Measurements from ENCODE around the gene LRP6. TPM values are rescaled to one million over a fixed set of nuclear protein-coding genes. Genes with fewer than 3 reads are reported as not detected.

LRP6 gene
- total RNA-seq, 2 experiments from 2014 or later = 1.4 to 1.6 TPM

DNA sequence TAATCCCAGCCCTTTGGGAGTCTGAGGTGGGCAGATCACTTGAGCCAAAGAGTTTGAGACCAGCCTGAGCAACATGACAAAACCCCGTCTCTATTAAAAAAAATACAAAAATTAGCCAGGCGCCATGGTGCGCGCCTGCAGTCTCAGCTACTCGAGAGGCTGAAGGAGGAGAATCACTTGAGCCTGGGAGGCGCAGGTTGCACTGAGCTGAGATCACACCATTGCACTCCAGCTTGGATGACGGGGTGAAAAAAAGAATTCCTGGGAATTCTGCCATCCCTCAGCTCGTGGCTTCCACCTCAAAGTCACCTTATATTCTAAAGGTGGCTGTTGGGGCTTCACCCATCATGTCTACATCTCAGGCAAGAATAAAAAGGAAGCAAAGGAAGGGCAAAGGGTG, 183.2 kb downstream of the LRP6 start:
- no peak overlapping the region for H3K27ac Mint-ChIP-seq
- ChIA-PET CTCF (interaction anchor here (1.0 to 2.1 kb wide), 2 partner anchors 17 to 47 kb away, joined by 3 to 4 read pairs; no protein-coding TSS in a partner anchor), POLR2A (interaction anchor here (0.7 kb wide), 1 partner anchor 245 kb away, joined by 3 read pairs; no protein-coding TSS in a partner anchor)
- peaks cover 3% of the 10 kb centered on the region for H3K4me1 Mint-ChIP-seq
- H3K9me3 Mint-ChIP-seq = no peaks in the 10 kb centered on the region
- H3K27me3 Mint-ChIP-seq = no peaks in the 10 kb centered on the region
- peaks cover 2% of the 10 kb centered on the region for H3K36me3 Mint-ChIP-seq (ENCODE audit: low read depth)
- DNase-seq = no peak
- no peak overlapping the region for H3K4me3 Mint-ChIP-seq

DNA sequence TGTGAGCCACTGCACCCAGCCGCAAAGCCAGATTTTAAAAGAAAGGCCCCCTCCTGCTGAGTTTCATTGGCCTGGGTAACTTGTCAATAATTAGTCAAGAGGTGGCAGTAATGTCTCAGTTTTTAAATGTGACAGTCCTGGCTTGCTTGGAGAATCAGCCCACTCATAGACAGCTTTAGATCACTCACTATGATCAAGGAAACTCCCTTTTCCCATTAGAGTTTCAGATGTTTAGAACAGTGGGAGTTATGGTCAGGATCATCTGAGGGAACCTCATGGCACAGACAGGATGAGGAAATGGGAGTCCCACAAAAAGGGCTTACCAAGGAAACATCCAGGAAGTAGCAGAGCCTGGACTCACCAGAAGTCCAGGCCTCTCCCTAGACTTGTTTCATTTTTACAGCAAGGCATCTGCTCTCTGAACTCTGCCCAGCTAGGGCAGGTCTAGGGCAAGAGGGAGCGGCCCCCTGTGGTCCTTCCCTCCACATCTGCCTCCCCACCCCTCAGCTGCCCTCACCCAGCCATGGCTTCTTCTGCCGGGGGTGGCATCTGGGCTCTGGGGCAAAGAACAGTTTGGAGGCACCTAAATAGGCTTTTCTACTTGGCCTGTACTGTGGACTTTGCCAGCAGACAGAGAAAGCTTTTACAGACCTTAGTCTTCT, 184.9 kb downstream of the LRP6 start:
- Mint-ChIP-seq H3K27ac (no peak overlapping the region), H3K9me3 (no peaks in the 10 kb centered on the region), H3K4me3 (no peak overlapping the region), H3K4me1 (peaks cover 3% of the 10 kb centered on the region), H3K36me3 (ENCODE audit: low read depth) (no peaks in the 10 kb centered on the region), H3K27me3 (no peaks in the 10 kb centered on the region)
- ChIA-PET POLR2A (no interaction called here), CTCF (interaction anchor here (0.9 to 1.7 kb wide), 2 partner anchors 10 to 14 kb away, joined by 3 to 7 read pairs; no protein-coding TSS in a partner anchor)
- no peak for DNase-seq

DNA sequence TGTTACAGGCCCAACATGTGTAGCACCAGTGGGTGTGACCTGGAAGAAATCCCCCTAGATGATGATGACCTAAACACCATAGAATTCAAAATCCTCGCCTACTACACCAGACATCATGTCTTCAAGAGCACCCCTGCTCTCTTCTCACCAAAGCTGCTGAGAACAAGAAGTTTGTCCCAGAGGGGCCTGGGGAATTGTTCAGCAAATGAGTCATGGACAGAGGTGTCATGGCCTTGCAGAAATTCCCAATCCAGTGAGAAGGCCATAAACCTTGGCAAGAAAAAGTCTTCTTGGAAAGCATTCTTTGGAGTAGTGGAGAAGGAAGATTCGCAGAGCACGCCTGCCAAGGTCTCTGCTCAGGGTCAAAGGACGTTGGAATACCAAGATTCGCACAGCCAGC, 187.6 kb downstream of the LRP6 start:
- ChIA-PET POLR2A (no interaction called here), CTCF (no interaction called here)
- peaks cover 3% of the 10 kb centered on the region for H3K4me1 Mint-ChIP-seq
- DNase-seq = no peak
- no peaks in the 10 kb centered on the region for H3K27me3 Mint-ChIP-seq
- H3K4me3 Mint-ChIP-seq = no peak overlapping the region
- no peak overlapping the region for H3K27ac Mint-ChIP-seq
- H3K9me3 Mint-ChIP-seq = no peaks in the 10 kb centered on the region
- no peaks in the 10 kb centered on the region for H3K36me3 Mint-ChIP-seq (ENCODE audit: low read depth)

DNA sequence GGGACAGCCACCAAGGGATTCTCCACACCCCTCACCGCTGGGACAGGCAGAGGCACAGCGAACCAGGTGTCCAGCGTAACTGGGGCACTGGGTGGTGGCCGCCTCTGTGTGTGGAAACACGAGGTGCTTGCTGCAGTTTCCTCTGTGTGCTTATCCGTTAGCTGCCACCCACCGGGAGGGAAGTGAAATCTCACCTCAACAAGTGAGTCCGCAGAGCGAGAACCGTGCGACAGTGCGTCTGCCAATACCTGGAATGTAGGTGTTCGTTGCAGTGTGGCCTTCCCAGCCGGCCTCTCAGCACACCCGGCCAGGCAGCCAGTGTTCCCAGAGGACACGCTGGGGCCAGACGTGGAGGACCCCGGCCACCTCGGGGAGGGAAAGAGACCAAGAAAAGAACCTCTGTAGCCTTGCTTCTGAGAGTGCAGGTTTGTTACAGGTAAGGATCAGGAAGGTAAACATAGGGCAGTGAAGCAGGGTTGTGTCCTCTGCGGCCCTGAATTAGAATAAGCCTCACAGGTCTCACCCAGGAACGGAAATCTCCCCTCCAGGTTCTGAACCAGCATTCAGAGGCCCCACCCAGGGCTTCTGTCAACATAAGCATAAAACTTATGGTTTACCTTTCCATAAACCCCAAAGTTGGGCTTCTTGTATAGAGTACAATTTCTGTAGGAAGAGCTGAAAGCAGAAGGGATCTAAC, 194.6 kb downstream of the LRP6 start:
- ChIA-PET POLR2A (interaction anchor here (1.1 kb wide), 1 partner anchor 526 kb away, joined by 4 read pairs; no protein-coding TSS in a partner anchor), CTCF (interaction anchor here (0.5 to 1.6 kb wide), 7 partner anchors 9 to 1138 kb away, joined by 3 to 7 read pairs (median 4); no protein-coding TSS in a partner anchor)
- Mint-ChIP-seq H3K27me3 (no peaks in the 10 kb centered on the region), H3K27ac (peak overlapping the region; percentile 90), H3K4me3 (peak overlapping the region; percentile 81), H3K9me3 (no peaks in the 10 kb centered on the region), H3K36me3 (ENCODE audit: low read depth) (peaks cover 2% of the 10 kb centered on the region), H3K4me1 (peaks cover 36% of the 10 kb centered on the region)
- DNase-seq = peak; percentile 49

DNA sequence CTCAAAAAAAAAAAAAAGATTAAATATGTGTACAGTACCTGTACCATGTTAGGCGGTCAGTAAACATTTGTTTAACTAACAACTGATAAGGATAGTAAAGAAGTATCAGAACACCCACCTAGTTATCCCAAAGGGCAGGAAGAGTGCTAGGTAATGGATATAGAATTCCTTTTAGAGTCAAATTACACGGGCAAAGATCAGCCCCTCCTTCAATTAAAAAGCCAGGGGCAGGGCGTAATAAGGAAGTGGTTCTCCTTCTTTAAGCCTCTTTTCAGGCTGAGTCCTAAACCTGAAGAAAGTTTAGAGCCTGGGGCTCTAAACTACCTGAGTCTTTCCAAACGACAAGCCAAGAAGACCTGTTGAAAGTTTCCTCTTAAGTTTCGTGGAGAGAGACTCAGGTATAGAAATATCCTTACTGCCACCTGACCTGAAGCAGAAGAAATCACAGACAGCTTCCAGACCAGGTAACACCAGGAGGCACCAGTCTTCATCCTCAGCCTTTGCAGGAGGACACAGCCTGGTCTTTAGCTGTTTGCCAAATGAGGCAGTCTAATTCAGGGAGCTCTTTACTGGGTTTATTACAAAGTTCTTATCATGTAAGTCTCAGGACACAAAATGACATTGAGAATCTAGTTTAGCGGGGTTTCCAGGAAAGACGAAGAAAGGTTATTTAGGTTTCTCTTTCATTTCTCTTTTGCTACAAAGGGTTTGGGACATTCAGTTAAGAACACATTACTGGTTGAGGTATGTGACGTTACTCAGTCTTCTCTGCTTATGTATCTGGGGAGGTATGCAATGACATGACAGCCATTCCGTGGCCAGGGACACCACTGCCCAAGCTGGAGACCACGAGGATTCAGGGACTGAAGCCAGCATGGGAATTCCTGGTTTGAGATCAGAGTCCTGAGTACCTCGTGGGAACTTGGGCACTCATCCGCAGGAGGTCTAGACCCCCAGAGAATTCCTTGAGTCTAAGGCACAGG, 195.9 kb downstream of the LRP6 start, which contains the start of gene BCL2L14:
BCL2L14 (plus strand) TSS at position 266 of the 983 bp plus-strand sequence. CDS start 8,367 bp downstream, outside the sequence.
- Mint-ChIP-seq H3K27ac (peak within 1 kb of the TSS; percentile 90), H3K36me3 (ENCODE audit: low read depth) (peaks cover 2% of the 10 kb centered on the region), H3K4me3 (peak within 1 kb of the TSS; percentile 81), H3K27me3 (no peaks in the 10 kb centered on the region), H3K9me3 (no peaks in the 10 kb centered on the region), H3K4me1 (peaks cover 36% of the 10 kb centered on the region)
- ChIA-PET POLR2A (interaction anchor here (1.1 kb wide), 1 partner anchor 525 kb away, joined by 4 read pairs; no protein-coding TSS in a partner anchor), CTCF (interaction anchor here (0.6 to 1.6 kb wide), 3 partner anchors 10 to 630 kb away, joined by 5 to 7 read pairs (median 7); no protein-coding TSS in a partner anchor)
- peak; percentile 38 for DNase-seq

DNA sequence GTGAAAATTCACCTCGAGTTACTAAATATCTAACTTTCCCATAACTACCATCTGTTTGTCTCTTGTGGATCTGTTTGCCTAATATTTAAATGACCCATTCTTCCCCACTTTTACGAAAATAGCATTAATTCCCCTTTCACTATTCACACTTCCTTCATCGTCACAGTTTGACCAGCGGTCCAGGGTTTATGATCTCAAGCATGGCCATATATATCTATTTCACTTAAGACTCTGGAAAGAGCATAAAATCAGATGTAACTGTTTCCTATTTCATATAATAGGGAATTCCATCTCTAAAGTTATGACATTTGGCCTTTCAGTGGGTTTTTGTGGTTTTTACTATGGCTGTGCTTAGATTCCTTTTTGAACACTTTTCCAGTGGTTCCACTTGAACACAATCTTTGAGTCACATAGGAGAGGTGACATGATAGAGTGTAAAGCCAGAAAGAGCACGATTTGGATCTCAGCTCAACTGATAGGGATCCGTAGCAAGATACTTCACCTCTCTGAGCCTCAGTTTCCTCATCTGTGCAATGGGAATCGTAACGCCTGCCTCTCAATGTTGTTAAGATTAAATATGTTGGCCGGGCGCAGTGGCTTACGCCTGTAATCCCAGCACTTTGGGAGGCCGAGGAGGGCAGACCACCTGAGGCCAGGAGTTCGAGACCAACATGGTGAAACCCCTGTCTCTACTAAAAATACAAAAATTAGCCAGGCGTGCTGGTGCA, 196.9 kb downstream of the LRP6 start:
- peaks cover 2% of the 10 kb centered on the region for H3K36me3 Mint-ChIP-seq (ENCODE audit: low read depth)
- ChIA-PET CTCF (interaction anchor here (0.6 to 0.7 kb wide), 2 partner anchors 250 to 631 kb away, joined by 3 to 5 read pairs; no protein-coding TSS in a partner anchor), POLR2A (interaction anchor here (0.7 kb wide), 1 partner anchor 277 kb away, joined by 8 read pairs; no protein-coding TSS in a partner anchor)
- no peak overlapping the region for H3K4me3 Mint-ChIP-seq
- peak overlapping the region; percentile 90 for H3K27ac Mint-ChIP-seq
- no peaks in the 10 kb centered on the region for H3K27me3 Mint-ChIP-seq
- no peak for DNase-seq
- peaks cover 36% of the 10 kb centered on the region for H3K4me1 Mint-ChIP-seq
- no peaks in the 10 kb centered on the region for H3K9me3 Mint-ChIP-seq

DNA sequence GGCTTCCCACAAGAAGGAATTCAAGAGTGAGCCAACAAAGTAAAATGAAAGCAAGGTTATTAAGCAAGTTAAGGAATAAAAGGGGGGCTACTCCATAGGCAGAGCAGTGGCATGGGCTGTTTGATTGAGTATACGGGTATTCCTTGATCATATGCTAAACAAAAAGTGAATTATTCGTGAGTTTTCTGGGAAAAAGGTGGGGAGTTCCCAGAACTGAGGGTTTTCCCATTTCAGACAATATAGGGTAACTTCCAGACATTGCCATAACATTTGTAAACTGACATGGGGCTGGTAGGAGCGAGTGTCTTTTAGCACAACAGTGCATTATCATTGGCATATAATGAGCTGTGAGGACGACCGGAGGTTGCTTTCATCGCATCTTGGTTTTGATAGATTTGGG, 198.1 kb downstream of the LRP6 start:
- Mint-ChIP-seq H3K36me3 (ENCODE audit: low read depth) (peaks cover 2% of the 10 kb centered on the region), H3K4me3 (no peak overlapping the region), H3K4me1 (peaks cover 36% of the 10 kb centered on the region), H3K9me3 (no peaks in the 10 kb centered on the region), H3K27me3 (no peaks in the 10 kb centered on the region), H3K27ac (no peak overlapping the region)
- ChIA-PET CTCF (no interaction called here), POLR2A (no interaction called here)
- no peak for DNase-seq

Small RNAs within 50 kb of the gene (microRNA-seq; reads per million reads assigned to microRNA genes)
- not detected for gene MIR1244-4 (ENCODE audit: borderline microRNAs expressed, borderline replicate concordance)

Other genes with a start within 250 kb of the LRP6 start
- gene BCL2L14, start 196.1 kb downstream of the LRP6 start, total RNA-seq = 1 to 10 TPM; 6.5 to 8.0 TPM
- gene MANSC1, start 83.2 kb upstream of the LRP6 start, total RNA-seq = under 1 TPM; 0.25 to 0.27 TPM
- gene BORCS5, start 90.0 kb upstream of the LRP6 start, total RNA-seq = 10 to 100 TPM; 25.7 to 28.4 TPM

All from activated CD4-positive, alpha-beta T cell treated with anti-CD3 and anti-CD28 coated beads, Interleukin-2, amount 10 ng/mL, durations not matched to agents 7 days and 5 days (primary cell).